Ovary (tissue), 9 donors: Measurements from ENCODE around the gene CHST6. TPM values are rescaled to one million over a fixed set of nuclear protein-coding genes. Genes with fewer than 3 reads are reported as not detected.

Experiments
- DNase-seq, 5 donors: peaks; one replicate each; pipeline ENCODE4 v3.0.0-alpha.2; 2019 to 2020
- H3K27ac ChIP-seq, 2 donors: fragments of 200-600 bp; one replicate each; pipeline versions ENCODE4 v1.5.1 to v1.8.0; 2019 to 2022
- H3K27me3 ChIP-seq: fragments of 200-600 bp; one replicate; pipeline ENCODE4 v1.8.0; 2022
- H3K36me3 ChIP-seq: fragments of 200-600 bp; sonication (generic); one replicate; pipeline ENCODE4 v1.5.1; 2019
- H3K4me1 ChIP-seq: one replicate; pipeline ENCODE4 v1.8.1; 2013; ENCODE audit warnings: mild to moderate bottlenecking, moderate library complexity; ENCODE audit not compliant: insufficient read depth
- H3K4me3 ChIP-seq: fragments of 200-600 bp; sonication (generic); one replicate; pipeline ENCODE4 v1.5.1; 2017
- H3K9me3 ChIP-seq, 2 donors: fragments of 200-600 bp in 1 of 2; sonication (generic) in 1 of 2; one replicate each; pipeline versions ENCODE4 v1.5.1 to v1.8.1; 2013 to 2019; ENCODE audit warnings: mild to moderate bottlenecking in 1 of 2, moderate library complexity in 1 of 2
- CTCF ChIP-seq, 3 donors: fragments of 450-650 bp in 2 of 3; fragments of 200-600 bp in 1 of 3; IDR thresholded peaks; one replicate each; pipeline versions ENCODE4 v1.5.1 to v1.8.0; 2016 to 2022; ENCODE audit warnings: antibody characterized with exemption in 3 of 3, mild to moderate bottlenecking in 1 of 3
- EP300 ChIP-seq: sonication (generic); formaldehyde crosslinking; IDR thresholded peaks from one replicate; pipeline ENCODE4 v1.6.1; 2017; ENCODE audit warnings: antibody characterized with exemption
- POLR2A ChIP-seq: fragments of 450-650 bp; IDR thresholded peaks from one replicate; pipeline ENCODE4 v1.6.1; 2017; ENCODE audit warnings: antibody characterized with exemption, mild to moderate bottlenecking, moderate library complexity
- WGBS, 3 donors: extraction: QIAGEN DNeasy Blood & Tissue Kit in 1 of 3; methylation state at CpG; one replicate each; pipeline versions ENCODE4 v1.1.5 to v1.1.7; 2013 to 2017; 5-methylcytosine and 5-hydroxymethylcytosine counted together
- intact Hi-C, 4 donors: fragments of 100-400 bp; cut with DNase I; formaldehyde crosslinking; loops; one replicate each; pipeline versions ENCODE4 v1.11.0 to v1.15.1; 2022 to 2023
- polyA plus RNA-seq, 2 donors: library from polyadenylated mRNA; stranded (reverse); fragments of 200-250 nt in 1 of 2; fragments of 350-450 nt in 1 of 2; fragmentation: Illumina TruSeq in 1 of 2; extraction: RNeasy Lipid Tissue Mini Kit (QIAGEN cat#74804) in 1 of 2; gene quantifications; one replicate each; pipeline ENCODE4 v1.2.3, GENCODE V29; 2013 to 2014
- total RNA-seq, 7 donors: library from RNA; depleted of rRNA in 2 of 7; stranded (reverse); fragments of >200 nt in 2 of 7; fragmentation: NEBNext Ultra II Directional in 3 of 7; extraction: Animal tissue kit (Norgen Biotek cat#: 25700) in 3 of 7; gene quantifications; one replicate each; pipeline versions ENCODE4 v1.1.0 to v1.2.4, GENCODE V29; 2016 to 2023
- donor health status: DM: no; HTN: no; CAD: no; lungs with moderate emphysema.
- donor health status: DM: no; HTN: no; CAD: no.
- donor health status: Bipolar disorder and iron deficiency.
- donor health status: DM: yes; HTN: yes; CAD: no.
- donor health status: DM: no; HTN: no; CAD: no.
- donor health status: DM: yes; HTN: yes; CAD: no.

Gene CHST6
- total and polyA plus RNA-seq, 9 donors: 0.04 to 1.4 (median 0.50) TPM

- TF ChIP-seq EP300: no peak
- TF ChIP-seq POLR2A: no peak
- no peak for TF ChIP-seq CTCF (IDR thresholded peaks at IDR 0.05)
- no peak overlapping the region for H3K4me3 ChIP-seq
- peaks cover 1% of the 10 kb centered on the region for H3K4me1 ChIP-seq
- WGBS, 3 donors: 2 to 7% (median 5%) methylated on average over 1 of the region's 1 CpG
- no peak overlapping the region for H3K27ac ChIP-seq
- no peaks in the 10 kb centered on the region for H3K36me3 ChIP-seq
- no peaks in the 10 kb centered on the region for H3K9me3 ChIP-seq
- intact Hi-C loops: no loop called here
- DNase-seq: peak in 1 of 5 donors; percentile 9
- H3K27me3 ChIP-seq: no peaks in the 10 kb centered on the region
These were observed 34.8 kb downstream of the CHST6 start for GRCh38 chr16:75460446-75460845.

GRCh38 chr16:75459691-75460090, 35.5 kb downstream of the CHST6 start:
- Histone ChIP-seq H3K4me3 (no peak overlapping the region), H3K36me3 (no peaks in the 10 kb centered on the region), H3K27me3 (no peaks in the 10 kb centered on the region), H3K9me3 (no peaks in the 10 kb centered on the region), H3K27ac (no peak overlapping the region), H3K4me1 (peaks cover 1% of the 10 kb centered on the region)
- peak in 1 of 5 donors; percentile 6 for DNase-seq
- TF ChIP-seq EP300 (no peak), POLR2A (no peak), CTCF (IDR thresholded peaks at IDR 0.05) (no peak)
- intact Hi-C loops: no loop called here
- 87 to 97% (median 91%) methylated on average over 4 of the region's 4 CpGs for WGBS, 3 donors

GRCh38 chr16:75458439-75458838, 36.8 kb downstream of the CHST6 start:
- intact Hi-C loops: no loop called here
- TF ChIP-seq EP300: no peak
- TF ChIP-seq CTCF (IDR thresholded peaks at IDR 0.05): no peak
- TF ChIP-seq POLR2A: no peak
- Histone ChIP-seq H3K4me1 (peaks cover 1% of the 10 kb centered on the region), H3K4me3 (no peak overlapping the region), H3K27ac (no peak overlapping the region), H3K9me3 (no peaks in the 10 kb centered on the region), H3K27me3 (no peaks in the 10 kb centered on the region), H3K36me3 (no peaks in the 10 kb centered on the region)
- no peak for DNase-seq
- WGBS, 3 donors: 88 to 94% (median 88%) methylated on average over 2 of the region's 2 CpGs

- no peak overlapping the region for H3K27ac ChIP-seq
- 91 to 94% (median 93%) methylated on average over 4 of the region's 4 CpGs for WGBS, 3 donors
- peaks cover 3% of the 10 kb centered on the region for H3K4me1 ChIP-seq
- intact Hi-C loops: no loop called here
- no peak overlapping the region for H3K4me3 ChIP-seq
- no peaks in the 10 kb centered on the region for H3K27me3 ChIP-seq
- no peaks in the 10 kb centered on the region for H3K36me3 ChIP-seq
- no peak for DNase-seq
- H3K9me3 ChIP-seq: no peaks in the 10 kb centered on the region
- TF ChIP-seq POLR2A: no peak
- TF ChIP-seq CTCF (IDR thresholded peaks at IDR 0.05): no peak
- no peak for TF ChIP-seq EP300
These were observed 37.2 kb downstream of the CHST6 start for GRCh38 chr16:75458029-75458428.
